Muscle of back (tissue), 11 donors: ENCODE results near the gene NME4. TPM values are rescaled to one million over a fixed set of nuclear protein-coding genes. Genes with fewer than 3 reads are reported as not detected.
A peak's percentile ranks its signal among the peaks of the same experiment; 100 is the strongest.
"Not testable (repeated sequence)": the region's sequence is repeated elsewhere in the genome, so short reads cannot be mapped to it uniquely, and the experiment has no call there.

Source experiments
- DNase-seq, 3 donors: peaks; one replicate each; pipeline versions ENCODE4 v3.0.0 to v3.0.0-alpha.2; 2013
- polyA plus RNA-seq, 10 donors: library from polyadenylated mRNA; unstranded; fragments of 120-200 nt; gene quantifications; one replicate each; pipeline ENCODE4 v1.2.1, GENCODE V29; 2013; ENCODE audit not compliant: insufficient read length in 10 of 10

NME4 gene
- polyA plus RNA-seq, 10 donors, result 63.6 to 121 (median 73.5) TPM

DNA sequence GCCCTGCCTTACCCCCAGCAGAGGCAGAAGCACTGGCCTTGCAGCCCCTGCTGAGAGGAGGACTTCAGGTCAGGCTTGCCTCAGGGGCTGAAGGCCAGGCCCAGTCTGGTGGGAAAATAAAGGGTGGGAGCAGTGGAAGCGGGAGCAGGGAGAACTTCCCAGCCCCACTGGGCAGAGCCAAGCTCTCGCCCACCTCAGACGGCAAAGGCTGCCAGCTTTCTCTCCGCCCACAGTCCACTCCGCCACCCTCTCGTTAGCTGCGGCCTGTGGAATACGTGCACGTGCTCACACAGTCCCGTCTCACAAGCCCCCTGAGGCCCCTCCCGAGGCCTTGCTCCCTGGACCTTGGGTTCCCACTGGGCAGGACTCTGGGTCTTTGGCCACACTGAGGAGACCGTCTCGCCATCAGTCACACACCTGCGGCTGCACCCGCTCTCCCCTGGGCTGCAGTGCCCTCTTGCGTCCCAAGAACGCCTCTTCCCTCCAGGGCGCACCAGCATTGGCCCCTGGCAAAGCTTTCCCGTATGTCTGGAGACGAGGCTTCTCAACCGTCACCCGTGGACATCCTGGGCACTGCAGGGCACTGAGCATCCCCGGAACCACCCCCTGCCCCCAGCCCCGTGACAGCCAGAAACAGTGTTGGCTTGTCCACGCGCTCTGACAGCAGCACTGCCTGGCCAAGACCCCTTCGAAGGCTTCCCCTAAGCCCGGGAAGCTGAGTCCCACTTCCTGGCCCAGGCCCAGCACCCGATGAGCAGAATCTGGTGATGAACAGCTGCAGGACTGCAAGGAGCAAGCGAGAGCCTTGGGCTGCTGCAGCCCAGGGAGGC lies 34.9 kb upstream of the NME4 start:
- DNase-seq, result peak in 1 of 3 donors; percentile 67

DNA sequence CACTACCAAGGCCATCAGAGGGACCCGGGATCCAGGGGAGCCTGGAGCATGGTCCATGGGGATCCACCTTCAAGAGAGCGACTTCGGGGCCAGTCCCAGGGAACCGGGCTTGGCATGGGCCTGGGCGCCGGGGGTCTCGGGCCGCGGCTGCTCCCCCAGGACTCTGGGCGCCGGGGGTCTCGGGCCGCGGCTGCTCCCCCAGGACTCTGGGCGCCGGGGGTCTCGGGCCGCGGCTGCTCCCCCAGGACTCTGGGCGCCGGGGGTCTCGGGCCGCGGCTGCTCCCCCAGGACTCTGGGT lies 34.3 kb upstream of the NME4 start:
- DNase-seq, result not testable (repeated sequence)

- no peak for DNase-seq
These were observed 33.8 kb upstream of the NME4 start for GRCh38 chr16:363110-363765.

GRCh38 chr16:363766-364490 lies 33.1 kb upstream of the NME4 start:
- no peak for DNase-seq

- no peak for DNase-seq
These were observed 32.2 kb upstream of the NME4 start for GRCh38 chr16:364595-365491.

DNA sequence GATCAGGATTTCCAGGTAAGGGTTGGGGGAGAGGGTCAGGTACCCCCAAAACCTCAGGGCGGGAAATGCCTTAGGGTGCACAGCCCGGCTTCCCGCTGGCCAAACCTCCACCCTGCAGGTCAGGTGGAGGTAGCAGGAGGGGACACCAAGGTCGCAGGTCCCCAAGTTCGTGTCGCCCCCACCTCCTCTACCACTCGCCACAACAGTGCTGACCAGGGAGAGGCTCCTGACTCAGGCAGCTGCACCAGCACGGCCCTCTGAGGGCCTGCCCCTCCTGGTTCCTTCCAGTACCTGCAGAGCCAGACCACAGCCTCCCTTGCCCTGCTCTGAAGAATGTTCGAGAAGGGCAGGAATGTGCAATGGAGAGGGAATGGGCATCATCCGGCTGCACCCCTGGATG lies 30.5 kb upstream of the NME4 start:
- no peak for DNase-seq

- DNase-seq, result no peak
These were observed 29.6 kb upstream of the NME4 start for GRCh38 chr16:367333-367903.

GRCh38 chr16:368388-369158 lies 28.4 kb upstream of the NME4 start:
- no peak for DNase-seq

GRCh38 chr16:369275-369865 lies 27.6 kb upstream of the NME4 start:
- DNase-seq, result no peak

DNA sequence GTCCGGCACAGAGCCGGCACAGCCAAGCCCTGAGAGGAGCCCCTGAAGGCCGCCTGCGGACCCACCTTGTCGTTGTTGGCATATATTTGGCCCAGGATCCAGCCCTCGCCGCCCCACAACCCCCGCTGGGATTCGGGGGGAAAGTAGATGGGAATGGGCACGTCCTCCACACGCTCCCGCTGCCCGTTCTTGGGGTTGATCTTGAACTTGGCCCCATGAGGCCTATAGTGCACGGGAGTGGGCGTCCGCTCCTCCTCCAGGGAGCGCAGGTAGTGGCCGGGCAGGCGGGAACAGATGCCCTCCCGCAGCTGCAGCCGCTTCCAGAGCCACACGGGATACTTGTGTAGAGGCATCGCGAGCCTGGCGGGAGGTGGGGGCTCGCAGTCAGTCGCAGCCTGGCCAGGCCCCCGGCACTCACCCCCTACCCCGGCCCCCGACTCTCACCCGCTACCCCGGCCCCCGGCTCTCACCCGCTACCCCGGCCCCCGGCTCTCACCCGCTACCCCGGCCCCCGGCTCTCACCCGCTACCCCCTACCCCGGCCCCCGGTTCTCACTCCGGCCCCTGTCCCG lies 27.0 kb upstream of the NME4 start:
- DNase-seq, result no peak

DNA sequence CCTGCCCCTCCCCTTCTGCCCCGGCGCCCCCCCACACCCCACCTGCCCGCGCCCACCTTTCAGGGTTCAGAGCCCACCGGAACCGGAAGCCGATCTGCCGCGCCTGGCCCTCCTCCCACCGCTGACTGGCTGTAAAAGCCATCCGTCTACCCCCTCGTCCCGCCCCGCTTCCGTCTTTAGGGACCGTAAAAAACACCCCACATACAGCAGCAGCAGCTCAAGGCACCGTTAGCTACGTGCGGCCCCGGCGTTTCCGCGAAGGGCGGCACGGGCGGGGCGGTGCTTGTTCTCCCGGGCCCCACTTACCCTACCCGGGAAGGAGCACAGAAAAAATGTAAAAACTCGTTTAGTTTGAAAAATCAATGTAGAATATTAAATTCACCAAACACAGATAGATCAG lies 26.6 kb upstream of the NME4 start, which contains the start of gene MRPL28:
TSS of gene MRPL28 (minus strand) at position 96 of the 400 bp plus-strand sequence. CDS start 320 bp downstream, outside the sequence.
- DNase-seq, result peak; percentile 94 to 97 (median 95)

DNA sequence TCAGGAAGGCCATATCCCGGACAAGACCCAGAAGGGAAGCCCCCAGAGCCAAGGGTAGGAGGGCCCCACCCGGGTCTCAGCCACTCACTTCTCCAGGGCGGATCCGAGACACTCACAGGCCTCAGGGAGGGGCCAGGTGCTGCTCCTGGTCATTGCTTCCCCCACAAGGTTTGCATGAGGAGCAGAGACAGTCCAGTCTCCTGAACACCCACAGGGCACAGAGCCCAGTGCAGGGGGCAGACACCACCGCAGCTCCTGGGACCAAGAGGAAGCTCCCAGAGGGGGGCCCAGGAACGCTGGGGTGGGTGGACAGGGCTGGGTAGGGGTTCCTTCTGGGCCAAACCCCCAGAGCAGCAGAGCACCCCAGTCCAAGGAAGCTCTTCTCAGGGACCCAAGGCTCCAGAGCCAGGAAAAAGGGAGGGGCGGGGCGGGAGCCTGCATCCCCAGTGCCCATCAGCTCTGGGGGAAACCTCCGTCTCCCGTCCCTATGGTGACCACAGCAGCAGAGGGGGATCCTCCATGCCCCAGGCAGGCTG lies 26.0 kb upstream of the NME4 start:
- no peak for DNase-seq

DNA sequence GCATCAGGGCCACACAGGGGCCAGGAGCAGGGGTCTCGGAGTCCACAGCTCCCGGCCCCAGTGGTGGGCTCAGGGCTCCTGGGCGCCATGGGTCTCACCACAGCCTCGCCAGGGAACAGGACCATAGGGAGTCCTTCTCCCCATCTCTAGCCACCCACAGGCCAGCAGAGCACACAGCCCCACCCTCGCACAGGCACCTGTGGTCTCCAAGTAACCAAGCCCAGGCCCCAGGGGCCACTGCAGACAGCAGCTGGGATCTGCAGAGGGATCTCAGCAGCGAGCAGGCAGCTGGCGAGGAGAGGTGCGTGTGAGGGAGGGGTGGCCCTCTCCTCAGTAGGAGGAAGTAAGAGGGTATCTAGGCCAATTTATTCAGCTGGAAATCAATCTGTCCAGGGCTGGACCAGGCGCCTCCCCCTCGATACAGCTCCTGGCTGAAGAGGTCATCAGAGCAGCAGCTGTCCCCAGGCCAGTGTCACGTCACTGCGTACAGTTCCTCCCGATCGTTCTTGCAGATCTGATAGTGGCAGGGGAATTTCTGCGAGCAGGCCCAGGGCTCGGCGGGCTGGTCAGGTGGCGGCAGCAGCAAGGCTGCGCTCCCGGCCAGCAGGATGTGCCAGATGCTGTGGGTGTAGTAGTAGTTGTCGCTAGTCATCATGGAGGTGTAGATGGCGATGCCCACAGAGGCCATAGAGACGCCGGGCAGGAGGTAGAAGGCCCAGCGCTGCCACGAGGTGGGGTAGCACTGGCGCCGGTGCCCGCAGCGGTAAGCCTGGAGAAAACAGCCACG lies 25.3 kb upstream of the NME4 start:
- DNase-seq, result no peak

DNA sequence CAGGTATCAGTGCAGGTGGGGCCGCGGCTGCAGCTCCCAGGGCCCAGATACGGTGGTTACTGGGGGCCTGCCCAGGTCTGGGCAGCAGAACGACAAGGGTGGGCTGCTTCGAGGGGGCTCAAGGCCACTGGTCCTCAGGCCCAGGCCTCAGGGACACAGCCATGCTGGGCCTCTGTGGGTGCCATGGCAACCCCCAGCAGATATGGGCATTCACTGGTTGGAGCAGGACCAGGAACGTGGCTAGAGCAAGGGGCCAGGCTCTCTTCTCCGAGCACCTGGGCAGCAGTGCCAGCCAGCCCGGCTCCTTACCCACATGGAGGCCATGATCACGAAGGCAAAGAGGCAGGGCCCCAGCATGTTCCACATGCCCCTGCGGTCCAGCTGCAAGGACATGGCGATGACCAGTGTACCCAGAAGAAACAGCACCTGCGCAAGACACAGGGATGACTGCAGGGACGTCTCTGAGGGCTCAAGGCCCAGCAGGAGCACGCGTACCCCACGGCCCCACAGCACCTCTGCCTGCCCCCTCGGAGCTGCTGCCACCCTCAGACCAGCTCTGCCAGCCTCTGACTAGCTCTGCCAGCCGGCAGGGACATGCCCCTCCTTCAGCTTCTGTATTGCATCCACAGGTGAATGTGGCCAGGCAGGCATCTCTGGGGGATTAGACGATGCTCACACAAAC lies 24.6 kb upstream of the NME4 start:
- DNase-seq, result no peak

- no peak for DNase-seq
These were observed 23.9 kb upstream of the NME4 start for GRCh38 chr16:373020-373598.

DNA sequence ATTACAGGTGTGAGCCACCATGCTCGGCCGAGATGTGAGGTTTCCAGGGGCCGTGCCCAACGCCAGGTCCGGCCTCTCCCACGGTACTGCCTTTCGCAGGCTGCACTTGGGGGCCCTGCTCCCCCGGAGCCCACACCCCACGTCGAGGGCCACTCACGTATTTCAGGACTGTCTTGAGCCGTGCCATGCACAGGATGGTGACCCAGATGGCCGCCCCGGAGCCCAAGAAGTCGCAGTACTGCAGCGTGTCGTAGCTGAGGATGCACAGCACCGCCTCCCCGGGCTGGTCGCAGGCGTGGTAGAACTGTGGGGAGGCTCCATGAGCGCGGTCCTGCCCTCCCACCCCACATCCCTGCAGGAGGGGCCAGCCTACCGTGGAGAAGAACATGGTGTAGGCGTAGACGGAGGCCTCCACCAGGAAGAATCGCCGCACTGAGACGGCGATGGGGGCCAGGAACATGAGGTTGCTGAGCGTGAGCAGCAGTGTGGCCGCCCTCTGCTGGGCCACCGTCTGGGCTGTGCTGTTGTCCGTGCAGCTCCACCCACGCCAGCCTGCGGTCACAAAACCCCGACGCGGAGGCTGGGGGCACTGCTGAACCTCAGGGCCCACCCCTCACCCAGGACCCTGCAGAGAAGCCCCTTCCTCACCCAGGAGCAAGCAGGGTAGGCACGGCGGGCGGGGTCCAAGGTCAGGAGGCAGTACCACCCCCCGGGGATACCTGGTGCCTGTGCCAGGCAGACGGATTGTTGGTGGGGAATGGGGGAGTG lies 23.0 kb upstream of the NME4 start:
- no peak for DNase-seq

DNA sequence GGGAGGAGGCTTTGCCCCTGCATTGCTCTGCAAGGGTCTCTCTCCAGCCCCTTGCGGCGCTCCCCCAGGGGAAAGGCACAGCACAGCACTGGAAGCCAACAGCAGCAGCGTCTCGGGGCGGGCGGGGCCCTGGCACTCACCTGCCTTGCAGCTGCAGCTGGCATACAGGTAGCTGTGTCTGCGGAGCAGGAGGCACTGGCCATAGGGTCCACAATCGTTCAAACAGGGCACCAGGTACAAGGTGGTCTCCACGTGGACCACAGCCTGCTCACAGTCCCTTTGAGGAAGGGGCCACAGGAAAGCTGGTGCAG lies 22.4 kb upstream of the NME4 start:
- no peak for DNase-seq
